Ectodermal cell (in vitro differentiated cells): ENCODE results near the gene CCDC180.

Experiments
- H3K27ac ChIP-seq: 2 replicates; pipeline ENCODE4 v1.7.0; 2013; ENCODE audit warnings: mild to moderate bottlenecking, low read depth, low read length; ENCODE audit not compliant: insufficient read depth, poor library complexity, severe bottlenecking
- H3K27me3 ChIP-seq: 2 replicates; pipeline ENCODE4 v1.7.0; 2013; ENCODE audit warnings: mild to moderate bottlenecking, low read length; ENCODE audit not compliant: insufficient read depth, control insufficient read depth, poor library complexity, severe bottlenecking
- H3K36me3 ChIP-seq: one replicate; pipeline ENCODE4 v1.7.0; 2013; ENCODE audit warnings: low read length; ENCODE audit not compliant: control insufficient read depth, insufficient read depth
- H3K4me1 ChIP-seq: one replicate; pipeline ENCODE4 v1.7.0; 2013; ENCODE audit warnings: low read length; ENCODE audit not compliant: control insufficient read depth, insufficient read depth
- H3K4me3 ChIP-seq: 2 replicates; pipeline ENCODE4 v1.7.0; 2013; ENCODE audit warnings: low read depth, low read length, control low read depth; ENCODE audit not compliant: insufficient read depth
- H3K9me3 ChIP-seq: 2 replicates; pipeline ENCODE4 v1.7.0; 2013; ENCODE audit warnings: mild to moderate bottlenecking, low read length, moderate library complexity; ENCODE audit not compliant: control insufficient read depth
- WGBS, 2 experiments: methylation state at CpG; one replicate each; pipeline ENCODE4 v1.1.7; 2013; ENCODE audit warnings: missing lambda C conversion rate in 2 of 2; 5-methylcytosine and 5-hydroxymethylcytosine counted together

CCDC180 gene

GRCh38 chr9:97293207-97293721 is 14.2 kb upstream of the CCDC180 start:
- WGBS, 2 experiments, result 78 to 88% methylated on average over 6 of the region's 6 CpGs
- Histone ChIP-seq H3K4me3 (no peak overlapping the region), H3K4me1 (no peaks in the 10 kb centered on the region), H3K27me3 (no peaks in the 10 kb centered on the region), H3K9me3 (no peaks in the 10 kb centered on the region), H3K36me3 (peaks cover 8% of the 10 kb centered on the region), H3K27ac (no peak overlapping the region)

DNA sequence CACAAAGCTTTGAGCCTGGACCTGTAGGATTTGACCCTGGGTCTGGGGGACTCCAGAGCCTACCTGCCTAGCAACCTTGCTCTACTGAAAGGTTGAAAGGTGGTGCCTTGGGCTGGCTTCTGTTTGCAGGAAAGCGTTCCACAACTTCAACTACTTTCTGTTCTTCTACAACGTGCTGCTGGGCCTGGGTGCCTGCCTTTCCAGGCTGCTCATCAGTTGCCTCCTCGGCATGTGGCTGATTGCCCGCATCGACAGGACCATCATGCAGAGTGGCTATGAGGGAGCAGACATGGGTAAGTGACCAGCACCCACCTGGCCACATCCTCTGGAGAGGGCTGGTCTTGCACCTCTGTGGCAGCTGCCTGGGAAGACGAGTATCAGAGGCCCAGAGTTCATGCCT is 13.6 kb upstream of the CCDC180 start:
- peaks cover 5% of the 10 kb centered on the region for H3K36me3 ChIP-seq
- H3K4me3 ChIP-seq, result no peak overlapping the region
- 91 to 95% methylated on average over 6 of the region's 6 CpGs for WGBS, 2 experiments
- no peak overlapping the region for H3K27ac ChIP-seq
- H3K4me1 ChIP-seq, result no peaks in the 10 kb centered on the region
- no peaks in the 10 kb centered on the region for H3K9me3 ChIP-seq
- no peaks in the 10 kb centered on the region for H3K27me3 ChIP-seq

DNA sequence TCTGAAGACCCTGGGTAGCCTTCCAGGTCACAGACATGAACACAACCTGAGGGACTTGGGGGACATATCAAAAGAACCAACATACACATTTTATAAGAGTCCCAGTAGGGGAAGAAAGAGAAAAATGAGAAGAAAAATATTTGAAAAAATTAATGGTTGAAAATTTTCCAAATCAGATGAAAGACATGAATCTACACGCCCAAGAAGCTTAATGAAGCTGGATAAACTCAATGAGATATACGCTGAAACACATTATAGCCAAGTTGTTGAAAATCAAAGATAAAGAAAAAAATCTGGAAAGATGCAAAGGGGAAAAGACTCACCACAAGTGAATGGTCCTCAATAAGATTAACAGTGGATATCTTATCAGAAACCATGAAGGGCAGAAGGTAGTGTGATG is 9.6 kb upstream of the CCDC180 start:
- Histone ChIP-seq H3K4me3 (no peak overlapping the region), H3K27me3 (no peaks in the 10 kb centered on the region), H3K36me3 (no peaks in the 10 kb centered on the region), H3K9me3 (no peaks in the 10 kb centered on the region), H3K27ac (no peak overlapping the region), H3K4me1 (no peaks in the 10 kb centered on the region)
- 74 to 81% methylated on average over 2 of the region's 2 CpGs for WGBS, 2 experiments

- no peaks in the 10 kb centered on the region for H3K9me3 ChIP-seq
- 90 to 97% methylated on average over 2 of the region's 2 CpGs for WGBS, 2 experiments
- H3K4me3 ChIP-seq, result no peak overlapping the region
- H3K27ac ChIP-seq, result no peak overlapping the region
- no peaks in the 10 kb centered on the region for H3K36me3 ChIP-seq
- H3K27me3 ChIP-seq, result no peaks in the 10 kb centered on the region
- H3K4me1 ChIP-seq, result no peaks in the 10 kb centered on the region
Observed at GRCh38 chr9:97299809-97300414, 7.5 kb upstream of the CCDC180 start.

DNA sequence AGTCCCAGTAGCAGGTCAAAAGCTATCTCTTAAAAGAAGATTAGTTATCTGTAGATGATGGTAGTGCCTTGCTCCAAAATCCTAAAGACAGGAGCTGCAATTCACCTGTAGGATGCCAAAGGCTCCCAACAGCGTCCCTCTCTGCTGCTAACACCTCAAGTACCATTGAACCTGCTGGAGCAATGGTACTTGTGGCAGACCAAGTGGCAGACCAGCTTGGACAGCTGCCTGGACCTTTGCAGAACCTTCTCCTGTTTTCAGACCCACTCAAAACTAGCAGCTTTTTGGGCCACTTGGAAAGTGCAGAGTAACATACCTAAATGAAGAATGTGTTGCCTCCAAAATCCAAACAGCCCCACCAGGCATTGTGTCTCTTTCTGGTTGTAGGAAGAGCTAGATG is 6.9 kb upstream of the CCDC180 start:
- no peaks in the 10 kb centered on the region for H3K4me1 ChIP-seq
- no peak overlapping the region for H3K27ac ChIP-seq
- H3K27me3 ChIP-seq, result no peaks in the 10 kb centered on the region
- no peaks in the 10 kb centered on the region for H3K36me3 ChIP-seq
- 84 to 94% methylated on average over 1 of the region's 1 CpG for WGBS, 2 experiments
- no peak overlapping the region for H3K4me3 ChIP-seq
- no peaks in the 10 kb centered on the region for H3K9me3 ChIP-seq

DNA sequence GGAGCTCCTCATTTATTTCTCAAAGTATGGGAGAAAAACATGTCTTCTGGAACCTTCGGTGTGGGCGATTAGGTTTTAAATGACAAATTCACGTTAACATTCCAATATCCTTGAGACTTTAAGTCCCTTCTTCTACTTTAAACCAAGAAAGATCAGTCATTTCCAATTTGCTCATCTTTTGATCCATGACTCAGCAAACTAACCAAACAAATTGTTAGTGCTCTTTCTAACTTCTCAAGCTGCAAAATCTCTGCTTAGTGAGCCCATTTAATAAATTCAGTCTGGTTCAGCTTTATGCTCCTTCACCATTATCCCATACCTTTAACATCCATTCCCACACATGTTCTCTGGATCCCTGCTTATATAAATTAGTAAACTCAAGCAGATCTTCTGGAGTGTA is 5.5 kb upstream of the CCDC180 start:
- H3K9me3 ChIP-seq, result no peaks in the 10 kb centered on the region
- WGBS, 2 experiments, result 93 to 96% methylated on average over 3 of the region's 3 CpGs
- H3K27ac ChIP-seq, result no peak overlapping the region
- H3K4me3 ChIP-seq, result no peak overlapping the region
- peaks cover 4% of the 10 kb centered on the region for H3K4me1 ChIP-seq
- no peaks in the 10 kb centered on the region for H3K36me3 ChIP-seq
- no peaks in the 10 kb centered on the region for H3K27me3 ChIP-seq

GRCh38 chr9:97304586-97304985 is 2.9 kb upstream of the CCDC180 start:
- Histone ChIP-seq H3K9me3 (no peaks in the 10 kb centered on the region), H3K36me3 (no peaks in the 10 kb centered on the region), H3K27ac (no peak overlapping the region), H3K27me3 (peaks cover 9% of the 10 kb centered on the region), H3K4me3 (no peak overlapping the region), H3K4me1 (peaks cover 5% of the 10 kb centered on the region)
- 100% methylated on average over 2 of the region's 2 CpGs; no CpG with 5 or more reads in 1 of the 2 experiments for WGBS, 2 experiments

DNA sequence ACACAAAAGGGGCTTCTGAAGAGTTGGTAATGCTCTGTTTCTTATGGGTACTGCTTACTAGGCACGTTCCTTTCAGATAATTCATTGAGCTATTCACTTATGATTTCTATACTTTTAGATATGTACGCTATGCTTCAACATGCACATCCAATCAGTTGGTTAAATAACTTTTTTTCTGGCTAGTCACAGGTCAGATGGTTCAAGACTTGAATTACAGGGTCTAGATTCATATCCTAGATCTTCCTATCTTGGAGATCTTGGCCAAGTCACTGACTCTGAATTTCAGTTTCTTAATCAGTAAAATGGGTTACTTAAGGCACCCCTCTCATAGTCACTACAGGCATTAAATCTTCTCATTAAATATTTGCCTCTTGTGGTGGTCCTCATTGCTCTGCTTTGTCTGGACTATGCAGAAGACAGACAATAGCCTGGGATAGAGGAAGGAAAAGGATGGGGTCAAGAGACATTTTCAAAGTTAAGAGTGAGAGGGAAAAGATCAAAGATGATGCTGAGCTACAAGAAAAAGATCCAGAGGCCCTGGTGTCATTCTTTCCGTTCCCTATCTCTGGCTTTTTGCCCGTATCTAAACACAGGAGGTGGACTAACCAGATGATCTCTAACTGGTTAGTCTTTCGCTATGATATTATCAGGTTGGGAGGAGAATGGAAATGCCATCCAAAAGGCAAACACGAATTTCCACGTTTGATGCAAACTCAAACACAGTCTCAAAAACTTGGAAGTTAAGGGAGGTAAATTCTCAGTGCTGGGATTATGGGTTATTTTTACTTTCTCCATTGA is 1.8 kb upstream of the CCDC180 start:
- peaks cover 5% of the 10 kb centered on the region for H3K4me1 ChIP-seq
- 92% methylated on average over 7 of the region's 7 CpGs for WGBS, 2 experiments
- no peak overlapping the region for H3K4me3 ChIP-seq
- peaks cover 9% of the 10 kb centered on the region for H3K27me3 ChIP-seq
- no peaks in the 10 kb centered on the region for H3K9me3 ChIP-seq
- H3K36me3 ChIP-seq, result no peaks in the 10 kb centered on the region
- no peak overlapping the region for H3K27ac ChIP-seq

DNA sequence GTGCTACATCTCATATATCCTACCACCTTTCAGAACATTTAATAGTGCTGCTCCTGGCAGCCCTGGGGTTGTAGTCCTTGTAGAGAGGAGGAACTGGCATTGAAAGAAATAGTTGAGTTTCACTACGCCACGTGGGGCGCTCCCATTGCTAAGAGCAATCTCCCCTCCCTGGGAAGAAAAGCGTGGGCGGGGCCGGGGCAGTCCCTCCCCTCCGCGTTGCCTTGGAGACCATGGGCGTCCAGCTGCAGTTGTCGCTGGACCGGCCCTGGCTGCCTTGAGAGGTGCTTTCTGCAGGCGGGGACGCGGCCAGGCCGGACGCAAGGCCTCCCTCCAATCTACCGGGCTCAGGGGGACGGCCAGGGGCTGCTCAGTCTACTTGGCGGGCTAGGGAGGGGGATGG is 368 bp upstream of the CCDC180 start:
- 9% methylated on average over 19 of the region's 19 CpGs for whole genome bisulfite sequencing, 2 experiments
- no peak overlapping the region for H3K27ac ChIP-seq
- H3K4me3 ChIP-seq, result peak overlapping the region; percentile 5
- H3K4me1 ChIP-seq, result peaks cover 5% of the 10 kb centered on the region
- peaks cover 9% of the 10 kb centered on the region for H3K27me3 ChIP-seq
- H3K9me3 ChIP-seq, result no peaks in the 10 kb centered on the region
- no peaks in the 10 kb centered on the region for H3K36me3 ChIP-seq

DNA sequence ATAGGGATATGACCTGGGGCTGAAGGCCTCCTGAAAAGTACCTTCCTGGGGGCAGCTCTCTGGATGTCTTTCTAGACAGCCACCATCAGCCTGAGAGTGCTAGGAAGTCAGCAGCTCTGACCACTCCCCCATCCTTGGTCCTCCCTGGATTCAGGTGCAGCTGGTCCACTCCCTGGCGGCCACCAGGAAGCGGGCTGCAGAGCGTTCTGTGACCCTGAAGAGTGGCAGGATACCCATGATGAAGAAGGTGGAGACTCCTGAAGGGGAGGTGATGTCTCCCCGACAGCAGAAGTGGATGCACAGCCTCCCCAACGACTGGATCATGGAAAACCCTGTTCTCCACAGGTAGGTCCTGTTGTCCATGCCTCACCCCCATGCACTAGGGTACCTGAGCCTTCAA is 1.8 kb downstream of the CCDC180 start:
- Histone ChIP-seq H3K4me3 (no peak overlapping the region), H3K9me3 (no peaks in the 10 kb centered on the region), H3K4me1 (peaks cover 5% of the 10 kb centered on the region), H3K27ac (no peak overlapping the region), H3K27me3 (peaks cover 9% of the 10 kb centered on the region), H3K36me3 (peaks cover 8% of the 10 kb centered on the region)
- WGBS, 2 experiments, result 94 to 95% methylated on average over 5 of the region's 5 CpGs
